CD1c-positive myeloid dendritic cell (primary cell): ENCODE measurements around the gene TRMU.

Experiments used
- DNase-seq: peaks from one replicate; pipeline ENCODE4 v3.0.0-alpha.2; 2016; ENCODE audit errors: extremely low spot score

TRMU gene

GRCh38 chr22:46355996-46356471 lies 20.5 kb downstream of the TRMU start:
- DNase-seq, result no peak

GRCh38 chr22:46356496-46357480 lies 21.3 kb downstream of the TRMU start:
- no peak for DNase-seq

GRCh38 chr22:46357711-46358520 lies 22.4 kb downstream of the TRMU start:
- no peak for DNase-seq

- DNase-seq, result no peak
Measured at GRCh38 chr22:46358766-46359165, 23.3 kb downstream of the TRMU start.

- no peak for DNase-seq
Measured at GRCh38 chr22:46359362-46359761, 23.8 kb downstream of the TRMU start.

GRCh38 chr22:46360097-46360496 lies 24.6 kb downstream of the TRMU start:
- no peak for DNase-seq

- DNase-seq, result no peak
Measured at GRCh38 chr22:46360891-46361290, 25.4 kb downstream of the TRMU start.

GRCh38 chr22:46361826-46362202 lies 26.3 kb downstream of the TRMU start:
- DNase-seq, result no peak

- DNase-seq, result no peak
Measured at GRCh38 chr22:46362203-46362933, 26.9 kb downstream of the TRMU start.

GRCh38 chr22:46362934-46363515 lies 27.5 kb downstream of the TRMU start:
- DNase-seq, result no peak

- no peak for DNase-seq
Measured at GRCh38 chr22:46363611-46364321, 28.3 kb downstream of the TRMU start.

- no peak for DNase-seq
Measured at GRCh38 chr22:46364341-46365165, 29.0 kb downstream of the TRMU start.

GRCh38 chr22:46365166-46365624 lies 29.7 kb downstream of the TRMU start:
- DNase-seq, result no peak

GRCh38 chr22:46366327-46366731 lies 30.8 kb downstream of the TRMU start:
- no peak for DNase-seq

- no peak for DNase-seq
Measured at GRCh38 chr22:46366801-46367706, 31.5 kb downstream of the TRMU start.

- peak; percentile 67 for DNase-seq
Measured at GRCh38 chr22:46367707-46368191, 32.2 kb downstream of the TRMU start.

GRCh38 chr22:46368422-46368821 lies 32.9 kb downstream of the TRMU start:
- no peak for DNase-seq

- no peak for DNase-seq
Measured at GRCh38 chr22:46368871-46369715, 33.6 kb downstream of the TRMU start.
